NOMO-1 (cell line): ENCODE measurements around the gene PATJ.
A peak's percentile ranks its signal among the peaks of the same experiment; 100 is the strongest.
"Not testable (repeated sequence)": the region's sequence is repeated elsewhere in the genome, so short reads cannot be mapped to it uniquely, and the experiment has no call there.

Experiments used
- DNase-seq, 2 experiments: peaks; one replicate each; lab custom pipeline; 2025; ENCODE audit not compliant: unreplicated experiment in 2 of 2; lab: John Stamatoyannopoulos, UW

Gene PATJ

GRCh38 chr1:61875198-61875597 is 132.9 kb downstream of the PATJ start:
- no peak for DNase-seq

DNA sequence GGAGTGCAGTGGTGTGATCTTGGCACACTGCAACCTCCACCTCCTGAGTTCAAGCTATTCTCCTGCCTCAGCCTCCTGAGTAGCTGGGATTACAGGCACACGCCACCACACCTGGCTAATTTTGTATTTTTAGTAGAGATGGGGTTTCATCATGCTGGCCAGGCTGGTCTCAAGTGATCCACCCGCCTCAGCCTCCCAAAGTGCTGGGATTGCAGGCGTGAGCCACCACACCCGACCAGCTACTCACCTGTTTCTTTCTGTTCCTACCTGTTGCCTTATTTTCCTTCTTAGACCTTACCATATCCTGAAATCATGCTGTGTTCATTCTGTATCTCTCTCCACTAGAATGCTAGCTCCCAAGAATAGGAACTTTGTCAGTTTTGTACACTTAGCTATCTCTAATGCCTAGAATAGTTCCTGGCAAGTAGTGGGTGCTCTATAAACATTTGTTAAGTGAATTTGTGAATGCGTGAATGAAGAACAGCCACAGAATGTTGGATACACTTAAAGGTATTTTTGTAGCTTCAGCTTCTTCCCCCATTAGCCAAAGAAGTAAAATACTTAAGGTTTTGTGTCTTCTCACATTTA is 137.7 kb downstream of the PATJ start:
- DNase-seq = not testable (repeated sequence)

DNA sequence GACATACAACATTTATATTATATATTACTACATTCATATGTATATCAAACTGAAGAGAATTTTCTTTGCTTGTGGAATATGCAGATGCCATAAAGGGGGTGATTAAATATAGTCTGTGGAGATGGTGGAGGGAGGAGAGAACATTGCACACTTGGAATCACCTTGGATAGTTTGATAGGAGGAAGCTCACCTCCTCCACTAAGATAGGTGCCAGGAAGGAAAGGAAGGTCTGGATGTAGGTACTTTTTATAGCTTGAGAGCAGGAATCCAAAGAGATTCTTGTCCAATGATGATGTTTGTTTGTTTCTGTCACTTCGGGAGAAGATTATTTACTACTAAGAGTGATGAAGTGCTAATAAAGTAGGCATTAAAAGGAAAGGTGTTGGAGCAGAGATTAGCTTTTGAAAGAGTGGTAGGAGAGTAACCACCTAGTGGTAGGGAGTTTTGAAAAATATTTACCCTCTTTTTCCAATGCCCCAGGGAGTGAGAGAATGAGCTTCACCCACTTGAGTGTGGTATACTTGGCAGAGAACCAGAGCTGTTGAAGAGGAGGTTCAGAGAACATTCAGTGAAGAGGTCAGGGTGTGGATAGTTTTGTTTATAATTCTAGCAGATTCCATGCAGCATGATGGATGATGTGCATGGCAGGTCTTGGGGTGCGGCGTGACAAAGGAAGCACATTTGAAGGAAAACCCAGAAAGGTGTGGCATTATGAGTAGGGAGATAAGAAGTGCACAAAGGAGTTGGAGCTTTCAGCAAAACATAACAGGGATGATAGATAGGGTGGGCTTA is 145.0 kb downstream of the PATJ start:
- no peak for DNase-seq

DNA sequence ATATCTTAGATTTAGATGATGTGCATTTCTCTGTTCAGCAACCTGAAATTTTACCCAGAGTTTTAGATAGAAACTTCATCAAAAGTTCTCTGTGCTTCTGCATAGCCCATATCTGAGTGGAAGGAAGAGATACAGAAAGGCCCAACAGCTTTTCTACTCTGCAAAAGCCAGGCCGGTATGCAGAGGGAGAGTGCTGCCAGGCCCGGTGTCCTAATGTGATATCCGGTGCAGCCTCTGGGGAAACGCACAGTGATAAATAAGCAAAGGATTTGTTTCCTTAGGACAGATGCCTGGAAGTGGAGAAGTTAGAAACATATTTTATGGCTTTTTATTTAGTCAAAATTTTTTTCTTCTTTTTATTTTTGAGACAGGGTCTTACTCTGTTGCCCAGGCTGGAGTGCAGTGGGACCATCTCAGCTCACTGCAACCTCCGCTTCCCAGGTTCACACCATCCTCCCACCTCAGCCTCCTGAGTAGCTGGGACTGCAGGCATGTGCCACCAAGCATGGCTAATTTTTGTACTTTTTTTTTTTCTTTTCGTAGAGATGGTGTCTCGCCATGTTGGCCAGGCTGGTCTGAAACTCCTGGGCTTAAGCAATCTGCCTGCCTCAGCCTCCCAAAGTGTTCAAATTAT is 145.8 kb downstream of the PATJ start:
- DNase-seq = no peak

GRCh38 chr1:61888808-61889207 is 146.5 kb downstream of the PATJ start:
- no peak for DNase-seq

GRCh38 chr1:61890435-61890834 is 148.2 kb downstream of the PATJ start:
- DNase-seq = not testable (repeated sequence)

- DNase-seq = no peak
Measured at GRCh38 chr1:61892977-61893376, 150.7 kb downstream of the PATJ start.

DNA sequence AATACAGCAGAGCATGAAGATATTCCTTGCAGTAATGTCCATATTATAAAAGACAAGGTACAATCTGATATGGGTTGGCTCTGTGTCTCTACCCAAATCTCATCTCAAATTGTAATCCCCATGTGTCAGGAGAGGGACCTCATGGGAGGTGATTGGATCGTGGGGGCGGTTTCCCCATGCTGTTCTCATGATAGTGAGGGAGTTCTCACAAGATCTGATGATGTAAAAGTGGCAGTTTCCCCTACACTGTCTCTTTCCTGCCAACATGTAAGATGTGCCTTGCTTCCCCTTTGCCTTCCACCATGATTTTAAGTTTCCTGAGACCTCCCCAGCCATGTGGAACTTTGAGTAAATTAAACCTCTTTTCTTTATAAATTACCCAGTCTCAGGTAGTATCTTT is 152.0 kb downstream of the PATJ start:
- DNase-seq = not testable (repeated sequence)

- DNase-seq = no peak
Measured at GRCh38 chr1:61895175-61895574, 152.9 kb downstream of the PATJ start.

GRCh38 chr1:61898658-61899057 is 156.4 kb downstream of the PATJ start:
- DNase-seq = no peak

DNA sequence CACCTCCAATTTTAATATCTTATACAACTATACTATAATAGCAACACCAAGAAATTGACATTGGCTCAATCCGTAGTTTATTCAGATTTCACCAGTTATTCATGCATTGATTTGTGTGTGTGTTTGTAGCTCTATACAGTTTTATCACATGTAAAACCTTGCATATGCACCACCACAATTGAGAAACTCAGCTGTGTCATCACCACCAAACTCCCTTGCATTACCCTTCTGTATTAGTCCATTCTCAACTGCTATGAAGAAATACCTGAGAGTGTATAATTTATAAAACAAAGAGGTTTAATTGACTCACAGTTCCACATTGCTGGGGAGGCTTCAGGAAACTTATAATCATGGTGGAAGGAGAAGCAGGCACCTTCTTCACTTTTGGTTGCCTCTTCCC is 162.1 kb downstream of the PATJ start:
- peak in 1 of 2 experiments; percentile 19 for DNase-seq

DNA sequence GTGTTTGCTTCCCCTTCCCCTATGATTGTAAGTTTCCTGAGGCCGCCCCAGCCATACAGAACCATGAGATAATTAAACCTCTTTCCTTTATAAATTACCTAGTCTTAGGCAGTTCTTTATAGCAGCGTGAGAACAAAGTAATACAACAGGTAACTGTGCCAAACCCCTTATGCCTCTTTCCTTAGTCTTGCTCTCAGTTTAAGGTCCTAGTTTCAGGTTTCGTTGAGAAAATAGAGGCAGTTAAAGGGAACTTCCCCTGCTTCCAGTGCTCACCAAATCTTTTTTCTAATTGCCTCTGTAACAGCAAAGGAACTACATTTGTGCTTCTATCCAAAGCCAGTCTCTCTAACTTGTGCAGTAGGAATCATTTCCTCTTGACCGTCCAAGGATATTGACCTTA is 164.8 kb downstream of the PATJ start:
- no peak for DNase-seq

- no peak for DNase-seq
Measured at GRCh38 chr1:61910035-61910434, 167.8 kb downstream of the PATJ start.

DNA sequence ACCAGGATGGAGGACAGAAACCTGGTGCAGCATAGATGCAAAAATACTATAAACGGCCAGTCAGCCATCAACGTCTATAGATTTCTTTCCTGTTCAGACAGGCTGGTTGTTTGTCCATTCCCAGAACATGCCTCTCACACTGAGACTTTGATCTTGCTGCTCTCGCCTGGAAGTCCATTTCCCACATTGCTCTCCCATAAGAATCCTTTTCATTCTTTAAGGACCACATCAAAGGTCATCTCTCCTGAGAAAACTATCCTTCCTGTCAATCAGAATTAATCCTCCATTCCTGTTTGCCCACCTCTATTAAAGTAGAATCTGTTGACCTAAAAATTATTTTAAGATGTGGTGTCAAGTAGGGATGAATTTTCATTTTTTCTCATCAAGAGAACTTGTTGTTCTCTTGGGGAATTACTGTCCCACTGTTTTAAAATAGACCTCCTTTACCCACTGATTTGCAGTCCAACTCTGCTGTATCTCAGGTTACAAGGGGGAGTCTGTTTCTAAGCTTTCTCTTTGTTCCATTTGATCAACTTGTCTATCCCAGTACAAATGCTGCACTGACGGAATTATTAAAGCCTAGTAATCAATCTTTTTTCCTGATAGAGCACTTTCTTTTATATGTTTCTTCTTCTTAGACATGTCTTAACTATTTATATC is 172.7 kb downstream of the PATJ start:
- DNase-seq = no peak

- DNase-seq = no peak
Measured at GRCh38 chr1:61921435-61921834, 179.2 kb downstream of the PATJ start.

GRCh38 chr1:61922950-61923480 is 180.7 kb downstream of the PATJ start:
- no peak for DNase-seq

DNA sequence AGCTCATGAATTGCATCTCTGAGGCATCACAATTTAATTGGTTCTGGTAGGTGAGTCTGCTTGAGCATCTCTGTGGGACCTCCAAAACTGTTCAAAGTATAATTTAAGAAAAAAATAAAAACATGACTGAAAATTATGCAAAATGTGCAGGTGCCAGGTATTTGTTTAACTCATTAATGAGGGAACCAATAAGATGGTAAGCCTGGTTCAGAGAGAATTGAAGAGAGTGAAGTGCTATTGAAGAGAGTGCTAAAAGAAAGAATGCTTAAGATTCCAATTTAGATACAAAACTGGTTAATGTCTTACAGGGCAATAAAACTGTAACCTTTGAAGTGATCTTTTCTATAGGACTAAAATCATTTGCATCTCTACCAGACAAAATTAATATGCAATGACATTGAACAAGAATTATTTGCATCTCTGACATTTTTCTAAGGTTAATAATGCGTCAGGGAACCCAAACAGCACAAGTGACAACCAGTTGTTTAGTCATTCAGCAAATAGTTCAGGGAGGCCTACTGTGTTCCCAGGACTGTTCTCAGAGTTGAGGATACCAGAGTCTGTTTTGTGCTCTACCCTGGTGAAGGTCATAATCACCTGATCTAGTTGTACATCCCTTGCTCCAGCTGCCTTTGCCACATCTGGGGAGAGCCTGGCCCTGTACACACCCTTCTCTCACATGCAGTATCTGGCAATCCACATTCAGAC is 183.5 kb downstream of the PATJ start:
- DNase-seq = no peak

DNA sequence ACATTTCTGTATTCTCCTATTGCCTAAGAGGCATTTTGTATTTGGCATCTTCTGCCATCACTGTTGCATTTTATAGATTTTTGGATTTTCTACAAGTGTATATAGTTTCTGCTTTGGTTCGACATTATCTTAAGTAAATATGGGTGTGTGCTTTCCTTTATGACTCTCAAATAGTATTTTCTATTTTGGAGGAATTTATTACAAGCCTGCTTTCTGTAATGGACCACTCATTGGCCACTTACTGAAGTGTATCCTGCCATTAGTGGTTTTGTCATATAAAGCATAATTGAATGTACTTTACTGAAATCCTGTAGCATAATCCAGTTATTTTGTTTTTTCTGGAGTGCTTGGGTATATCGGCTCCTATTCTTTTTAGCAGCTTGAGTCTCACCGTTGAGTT is 184.3 kb downstream of the PATJ start:
- no peak for DNase-seq

GRCh38 chr1:61930116-61930645 is 187.9 kb downstream of the PATJ start:
- DNase-seq = no peak

DNA sequence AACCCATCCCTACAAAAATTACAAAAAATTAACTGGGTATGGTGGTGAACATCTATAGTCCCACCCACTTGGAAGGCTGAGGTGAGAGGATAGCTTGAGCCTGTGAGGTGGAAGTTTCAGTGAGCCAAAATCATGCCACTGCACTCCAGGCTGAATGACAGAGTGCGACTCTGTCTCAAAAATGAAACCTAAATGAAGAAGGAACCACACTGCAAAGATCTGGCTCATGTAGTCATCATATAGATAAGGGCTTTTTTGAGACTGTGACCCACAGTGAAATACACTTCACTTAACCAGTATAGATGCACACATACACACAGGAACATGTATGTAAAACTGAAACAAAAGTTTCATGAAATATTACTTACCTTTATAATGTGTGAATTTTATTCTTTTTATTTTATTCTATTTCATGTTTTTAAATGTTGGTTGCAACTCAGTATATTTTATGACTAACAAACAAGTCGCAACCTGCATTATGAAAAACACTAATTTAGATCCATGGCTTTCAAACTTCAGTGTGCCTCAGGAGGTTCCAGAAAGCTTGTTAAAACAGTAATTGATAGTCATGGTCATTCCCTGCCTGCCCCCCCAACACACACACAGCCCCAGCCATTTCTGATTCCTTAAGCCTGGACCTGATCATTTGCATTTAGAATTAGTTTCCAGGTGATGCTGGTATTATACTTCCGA is 189.5 kb downstream of the PATJ start:
- no peak for DNase-seq
